Activated B cell treated with CpG ODN at 0.5 μM for 24 hours (primary cell): Measurements from ENCODE around the gene AIDA. TPM values are rescaled to one million over a fixed set of nuclear protein-coding genes. Genes with fewer than 3 reads are reported as not detected.

ENCODE experiments used
- ATAC-seq: fragments of 200-7000 bp; cut with Tn5 transposase; one replicate; pipeline ENCODE4 v1.10.0; 2021; ENCODE audit warnings: low read depth, mild to moderate bottlenecking, moderate library complexity
- CTCF ChIA-PET: fragments of 350-600 bp; sonication (Branson Sonifier 250); formaldehyde crosslinking; loops from one replicate; lab custom pipeline; 2021; ENCODE audit warnings: antibody characterized with exemption; lab: Charles Lee
- POLR2A ChIA-PET: fragments of 350-600 bp; sonication (Branson Sonifier 250); formaldehyde crosslinking; loops from one replicate; lab custom pipeline; 2021; ENCODE audit warnings: antibody characterized with exemption; lab: Charles Lee
- DNase-seq: peaks from one replicate; pipeline ENCODE4 v3.0.0; 2022
- H3K27ac Mint-ChIP-seq: one replicate; pipeline ENCODE4 v1.8.0; 2020; ENCODE audit warnings: mixed read lengths
- H3K27me3 Mint-ChIP-seq: one replicate; pipeline ENCODE4 v1.8.0; 2021; ENCODE audit warnings: mixed read lengths
- H3K36me3 Mint-ChIP-seq: one replicate; pipeline ENCODE4 v1.8.0; 2021; ENCODE audit warnings: low read depth, mixed read lengths
- H3K4me1 Mint-ChIP-seq: one replicate; pipeline ENCODE4 v1.8.0; 2021; ENCODE audit warnings: mixed read lengths
- H3K4me3 Mint-ChIP-seq: one replicate; pipeline ENCODE4 v1.8.0; 2020; ENCODE audit warnings: mild to moderate bottlenecking, mixed read lengths
- H3K9me3 Mint-ChIP-seq: one replicate; pipeline ENCODE4 v1.8.0; 2020; ENCODE audit warnings: mixed read lengths
- intact Hi-C: fragments of 100-400 bp; cut with micrococcal nuclease; formaldehyde crosslinking; loops from one replicate; pipeline ENCODE4 v1.15.1; 2024
- total RNA-seq: library from RNA; stranded (reverse); gene quantifications from 2 replicates; pipeline ENCODE4 v1.2.3, GENCODE V29; 2022
- TF ChIP-seq, protein P1 (sequence below): fragments of 200-600 bp; IDR thresholded peaks from one replicate; pipeline ENCODE4 v1.8.0; 2022; ENCODE audit warnings: antibody characterized with exemption, mild to moderate bottlenecking

AIDA gene
- total RNA-seq, 1 donor from 2014 or later, result 54.3 TPM

DNA sequence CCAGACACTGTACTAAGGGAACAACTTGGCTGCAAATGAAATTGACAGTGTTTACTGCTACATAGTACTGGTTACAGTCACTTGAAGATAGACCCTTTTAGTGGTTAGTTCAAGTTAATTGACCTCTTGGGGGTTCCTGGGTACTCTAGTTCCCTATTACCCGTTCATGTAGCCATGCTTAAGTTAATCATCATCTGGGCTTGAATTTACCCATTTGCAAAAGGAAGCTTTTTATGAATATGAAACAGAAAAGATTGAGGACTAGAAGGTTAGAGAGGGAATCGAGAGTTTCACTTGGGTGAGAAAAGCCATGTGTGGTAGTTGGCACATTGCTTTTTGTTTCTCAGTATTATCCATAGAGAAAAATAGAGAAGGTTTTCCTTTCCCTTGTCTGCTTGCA is 91.7 kb downstream of the AIDA start:
- Mint-ChIP-seq H3K4me1 (peaks cover 28% of the 10 kb centered on the region), H3K36me3 (peaks cover 36% of the 10 kb centered on the region), H3K9me3 (no peaks in the 10 kb centered on the region), H3K27ac (no peak overlapping the region), H3K27me3 (peaks cover 1% of the 10 kb centered on the region), H3K4me3 (no peak overlapping the region)
- TF ChIP-seq, protein P1, sequence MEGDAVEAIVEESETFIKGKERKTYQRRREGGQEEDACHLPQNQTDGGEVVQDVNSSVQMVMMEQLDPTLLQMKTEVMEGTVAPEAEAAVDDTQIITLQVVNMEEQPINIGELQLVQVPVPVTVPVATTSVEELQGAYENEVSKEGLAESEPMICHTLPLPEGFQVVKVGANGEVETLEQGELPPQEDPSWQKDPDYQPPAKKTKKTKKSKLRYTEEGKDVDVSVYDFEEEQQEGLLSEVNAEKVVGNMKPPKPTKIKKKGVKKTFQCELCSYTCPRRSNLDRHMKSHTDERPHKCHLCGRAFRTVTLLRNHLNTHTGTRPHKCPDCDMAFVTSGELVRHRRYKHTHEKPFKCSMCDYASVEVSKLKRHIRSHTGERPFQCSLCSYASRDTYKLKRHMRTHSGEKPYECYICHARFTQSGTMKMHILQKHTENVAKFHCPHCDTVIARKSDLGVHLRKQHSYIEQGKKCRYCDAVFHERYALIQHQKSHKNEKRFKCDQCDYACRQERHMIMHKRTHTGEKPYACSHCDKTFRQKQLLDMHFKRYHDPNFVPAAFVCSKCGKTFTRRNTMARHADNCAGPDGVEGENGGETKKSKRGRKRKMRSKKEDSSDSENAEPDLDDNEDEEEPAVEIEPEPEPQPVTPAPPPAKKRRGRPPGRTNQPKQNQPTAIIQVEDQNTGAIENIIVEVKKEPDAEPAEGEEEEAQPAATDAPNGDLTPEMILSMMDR, result no peak
- ATAC-seq, result no peak
- DNase-seq, result no peak
- ChIA-PET POLR2A (interaction anchor here (0.6 to 1.0 kb wide), 2 partner anchors 24 to 1566 kb away, joined by 4 to 6 read pairs; no protein-coding TSS in a partner anchor), CTCF (interaction anchor here (4.4 kb wide), 1 partner anchor 14 kb away, joined by 15 read pairs; no protein-coding TSS in a partner anchor)
- intact Hi-C loops, result loop anchor here (1.0 kb wide), 1 partner anchor 14 kb away; no protein-coding TSS in a partner anchor

DNA sequence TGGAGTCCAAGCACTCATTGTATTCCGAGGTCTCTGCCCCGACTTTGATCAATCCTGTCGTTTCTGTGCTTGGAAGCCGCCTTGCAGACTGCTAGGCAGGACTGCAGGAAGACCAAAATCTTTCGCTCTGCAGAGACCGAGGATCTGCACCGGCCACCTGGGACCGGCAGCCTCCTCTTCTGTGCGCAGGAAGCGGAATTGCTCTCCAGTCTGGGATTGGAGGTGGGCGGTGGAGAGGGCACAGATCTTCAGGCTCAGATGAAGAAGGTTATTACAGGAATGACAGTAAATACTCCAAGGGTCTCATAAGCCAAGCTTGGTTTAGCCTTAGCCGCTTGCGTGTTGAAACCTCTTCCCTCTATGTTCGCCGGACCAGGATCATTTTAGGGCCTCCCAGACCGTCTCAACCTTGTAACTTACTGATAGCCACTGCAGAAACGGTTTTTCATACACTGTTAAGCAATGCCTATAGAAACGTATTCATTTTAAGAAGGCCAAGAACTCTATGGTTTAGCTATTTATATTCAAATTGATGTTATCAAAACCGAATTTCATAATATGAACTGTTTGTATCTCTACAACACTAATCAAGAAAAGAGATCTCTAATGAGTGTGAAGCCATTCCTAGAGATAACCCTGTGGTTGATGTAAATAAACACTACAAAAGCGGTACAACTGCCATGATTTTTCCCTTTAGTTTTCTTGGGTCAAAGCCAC is 93.3 kb downstream of the AIDA start:
- Mint-ChIP-seq H3K4me3 (peak overlapping the region; percentile 85), H3K27me3 (peaks cover 11% of the 10 kb centered on the region), H3K27ac (peak overlapping the region; percentile 20), H3K4me1 (peaks cover 28% of the 10 kb centered on the region), H3K9me3 (no peaks in the 10 kb centered on the region), H3K36me3 (peaks cover 29% of the 10 kb centered on the region)
- ATAC-seq (no peak), DNase-seq (no peak)
- ChIA-PET CTCF (interaction anchor here (4.4 kb wide), 1 partner anchor 15 kb away, joined by 15 read pairs; no protein-coding TSS in a partner anchor), POLR2A (interaction anchor here (0.6 to 2.7 kb wide), 7 partner anchors 15 to 94 kb away, joined by 4 to 14 read pairs (median 9); partner anchors contain the start of genes BROX and TAF1A)
- TF ChIP-seq, protein P1, result no peak
- intact Hi-C loops, result loop anchor here (1.0 kb wide), 1 partner anchor 154 kb away; no protein-coding TSS in a partner anchor

Other genes starting within 250 kb of the AIDA start
- gene HHIPL2, start 164.4 kb downstream of the AIDA start, total RNA-seq, result 0.86 and 1.5 TPM in 2 replicates
- gene TAF1A, start 122.6 kb downstream of the AIDA start, total RNA-seq, result 15.2 and 19.1 TPM in 2 replicates
- 58.8 and 83.1 TPM in 2 replicates for gene MIA3, start 94.4 kb downstream of the AIDA start, total RNA-seq
- gene BROX, start 73 bp upstream of the AIDA start, total RNA-seq, result 27.8 and 34.6 TPM in 2 replicates
- 3.5 and 3.8 TPM in 2 replicates for gene FAM177B, start 24.7 kb upstream of the AIDA start, total RNA-seq
- gene DISP1, start 102.5 kb upstream of the AIDA start, total RNA-seq, result 4.5 and 5.1 TPM in 2 replicates